ENCODE results near the gene ALOX15B.
"Not testable (repeated sequence)": the region's sequence is repeated elsewhere in the genome, so short reads cannot be mapped to it uniquely, and the experiment has no call there.

ALOX15B gene

GRCh38 chr17:8039611-8040168, 831 bp downstream of the ALOX15B start:
- DNase-seq (ENCODE audit: low read depth in 2 of 2), result no peak

- no peak for DNase-seq (ENCODE audit: low read depth in 2 of 2)
These were observed 2.5 kb downstream of the ALOX15B start for GRCh38 chr17:8041249-8041928.

DNA sequence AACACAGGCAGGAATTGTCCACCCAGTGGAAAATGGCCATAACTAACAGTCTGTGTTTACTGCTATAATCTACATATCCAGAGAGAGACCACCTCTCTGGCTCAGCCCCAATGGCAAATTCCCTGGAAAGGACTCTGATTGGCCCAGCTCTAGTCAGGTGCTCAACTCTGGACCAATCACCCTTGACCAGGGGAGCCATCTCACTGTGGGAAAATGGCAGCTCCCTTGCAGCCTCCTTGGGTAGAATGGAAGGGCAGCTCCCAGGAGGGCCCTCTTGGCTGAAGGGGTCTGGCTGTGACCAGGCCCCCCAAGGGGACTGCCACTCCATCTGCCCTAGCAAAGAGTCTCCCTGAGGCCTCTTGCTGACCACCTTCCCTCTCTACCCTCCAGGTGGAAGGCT, 3.1 kb downstream of the ALOX15B start:
- DNase-seq (ENCODE audit: low read depth in 2 of 2), result no peak

GRCh38 chr17:8044819-8045810, 6.3 kb downstream of the ALOX15B start:
- DNase-seq (ENCODE audit: low read depth in 2 of 2), result no peak

GRCh38 chr17:8046306-8046928, 7.6 kb downstream of the ALOX15B start:
- no peak for DNase-seq (ENCODE audit: low read depth in 2 of 2)

GRCh38 chr17:8046929-8047768, 8.3 kb downstream of the ALOX15B start:
- DNase-seq (ENCODE audit: low read depth in 2 of 2), result no peak

- no peak for DNase-seq (ENCODE audit: low read depth in 2 of 2)
These were observed 8.9 kb downstream of the ALOX15B start for GRCh38 chr17:8047769-8048110.

DNA sequence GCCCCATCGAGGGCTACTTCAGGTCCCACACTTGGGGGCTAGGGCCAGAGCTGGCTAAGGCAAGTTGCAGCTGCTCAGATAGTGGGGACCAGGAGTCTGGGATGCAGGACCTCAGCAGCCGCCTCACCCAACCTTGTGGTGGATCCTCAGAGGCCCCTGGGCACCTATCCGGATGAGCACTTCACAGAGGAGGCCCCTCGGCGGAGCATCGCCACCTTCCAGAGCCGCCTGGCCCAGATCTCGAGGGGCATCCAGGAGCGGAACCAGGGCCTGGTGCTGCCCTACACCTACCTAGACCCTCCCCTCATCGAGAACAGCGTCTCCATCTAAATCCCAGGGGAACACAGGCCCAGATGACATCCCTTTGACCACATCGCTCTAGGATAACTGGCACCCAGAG, 9.4 kb downstream of the ALOX15B start:
- no peak for DNase-seq (ENCODE audit: low read depth in 2 of 2)

DNA sequence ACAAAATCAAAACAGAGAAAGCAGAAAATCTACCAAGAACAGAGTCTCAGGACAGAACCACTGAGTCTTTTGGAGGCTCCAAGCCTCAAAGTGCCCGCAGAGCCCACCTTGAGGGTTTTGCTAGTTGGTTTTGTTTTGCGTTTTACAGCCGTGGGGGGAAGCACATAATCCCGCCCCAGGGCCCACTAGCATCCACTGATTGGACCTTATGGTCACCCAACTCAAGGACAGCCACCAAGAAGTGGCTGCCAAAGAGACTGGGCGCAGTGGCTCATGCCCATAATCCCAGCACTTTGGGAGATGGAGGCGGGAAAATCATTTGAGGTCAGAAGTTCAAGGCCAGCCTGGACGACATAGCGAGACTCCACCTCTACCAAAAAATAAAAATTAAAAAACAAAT, 9.9 kb downstream of the ALOX15B start:
- no peak for DNase-seq (ENCODE audit: low read depth in 2 of 2)

GRCh38 chr17:8051831-8052230, 13.0 kb downstream of the ALOX15B start:
- DNase-seq (ENCODE audit: low read depth in 2 of 2), result no peak

- no peak for DNase-seq (ENCODE audit: low read depth in 2 of 2)
These were observed 13.7 kb downstream of the ALOX15B start for GRCh38 chr17:8052256-8053252.

DNA sequence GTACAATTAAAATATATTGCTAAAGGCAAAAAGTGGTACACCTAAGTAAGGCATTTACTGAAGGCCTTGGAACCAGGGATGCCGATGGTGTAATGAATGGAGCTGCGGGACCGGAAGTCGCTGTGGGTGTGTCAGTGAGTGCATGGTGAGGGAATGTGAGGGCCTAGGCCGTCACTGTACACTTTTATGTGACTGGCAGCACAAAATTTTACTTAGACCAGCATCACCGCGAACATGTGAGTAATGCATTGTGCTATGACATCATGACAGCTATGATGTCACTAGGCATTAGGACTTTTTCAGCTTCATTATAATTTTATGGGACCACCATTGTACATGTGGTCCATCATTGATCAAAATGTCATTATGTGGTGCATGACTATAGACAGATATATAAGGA, 14.7 kb downstream of the ALOX15B start:
- DNase-seq (ENCODE audit: low read depth in 2 of 2), result no peak

DNA sequence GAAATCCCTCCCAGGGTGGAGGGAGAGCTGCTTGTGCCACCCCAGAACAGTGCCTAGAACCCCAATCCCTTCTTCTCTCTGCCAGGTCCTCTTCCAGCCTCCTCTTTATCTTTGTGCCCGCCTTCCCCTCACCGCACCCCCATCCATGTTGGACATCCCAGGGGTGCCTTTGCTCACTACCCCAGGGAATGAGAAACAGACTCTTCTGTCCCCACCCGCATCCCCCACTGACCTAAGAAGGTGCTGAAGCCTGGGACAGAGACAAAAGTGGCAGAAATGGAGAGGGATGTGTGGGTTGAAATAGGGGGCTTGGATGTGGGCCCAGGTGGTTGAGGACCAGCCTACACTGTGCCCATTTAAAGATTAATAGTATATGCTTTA, 17.0 kb downstream of the ALOX15B start:
- DNase-seq (ENCODE audit: low read depth in 2 of 2), result no peak

DNA sequence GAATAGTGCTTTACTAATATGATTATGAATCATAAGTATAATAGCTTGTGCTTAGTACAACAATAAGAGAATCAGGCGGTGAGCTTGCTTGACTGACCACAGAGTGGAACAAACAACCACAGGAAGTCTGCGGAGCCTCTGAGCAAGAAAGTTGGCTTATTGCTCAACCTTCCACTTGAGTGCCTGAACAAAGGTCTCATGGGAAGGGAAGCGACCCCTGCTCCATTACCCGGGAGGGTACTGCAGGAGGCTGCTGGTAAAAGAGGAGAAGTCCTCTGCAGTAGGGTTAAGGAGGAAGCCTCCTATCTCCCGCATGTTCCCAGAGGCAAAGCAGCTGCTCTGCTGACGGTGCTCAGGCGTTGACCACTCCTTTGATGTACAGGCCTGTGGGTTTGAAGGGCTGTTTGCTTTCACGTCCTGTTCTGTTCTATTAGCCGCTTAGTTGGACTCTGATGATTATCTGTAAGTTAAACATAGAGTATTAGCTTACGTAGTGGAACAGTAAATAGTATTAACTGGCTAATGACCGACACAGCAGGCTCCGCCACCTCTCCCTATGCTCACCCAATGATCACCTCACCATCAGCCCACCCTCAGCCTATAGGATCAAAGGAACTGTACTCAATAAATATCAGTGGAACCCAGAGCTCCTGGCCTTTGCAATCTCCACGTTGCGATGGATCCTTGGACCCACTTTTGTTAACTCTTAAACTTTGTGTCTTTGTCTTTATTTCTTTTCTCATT, 17.5 kb downstream of the ALOX15B start:
- peak in 1 of 2 donors; percentile 28 for DNase-seq (ENCODE audit: low read depth in 2 of 2)

DNA sequence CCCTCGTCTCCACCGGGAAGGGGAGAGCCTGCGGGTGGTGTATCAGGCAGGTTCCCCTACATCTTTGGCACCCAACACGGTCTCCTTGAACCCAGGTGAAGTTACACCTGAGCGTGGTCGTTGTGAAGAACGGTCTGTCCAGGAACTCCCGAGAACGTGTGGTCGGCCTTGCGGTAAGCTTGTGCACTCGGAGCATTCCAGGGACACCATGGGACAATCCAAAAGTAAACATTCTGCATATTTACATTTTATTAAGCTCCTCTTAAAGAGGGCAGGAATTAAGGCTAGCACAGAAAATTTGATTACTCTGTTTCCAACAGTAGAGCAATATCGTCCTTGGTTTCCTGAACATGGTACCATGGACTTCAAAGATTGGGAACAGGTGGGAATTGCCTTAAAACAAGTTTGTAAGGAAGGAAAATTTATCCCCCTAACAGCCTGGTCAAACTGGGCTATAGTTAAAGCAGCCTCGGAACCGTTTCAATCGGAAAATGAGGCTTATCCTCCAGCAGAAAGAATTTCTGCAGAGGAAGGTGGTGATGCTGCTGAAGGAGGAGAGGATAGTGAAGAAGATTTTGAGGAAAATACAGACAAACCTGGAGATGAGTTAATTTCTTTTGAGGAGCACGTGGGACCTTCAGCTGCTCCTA, 18.2 kb downstream of the ALOX15B start:
- no peak for DNase-seq (ENCODE audit: low read depth in 2 of 2)

DNA sequence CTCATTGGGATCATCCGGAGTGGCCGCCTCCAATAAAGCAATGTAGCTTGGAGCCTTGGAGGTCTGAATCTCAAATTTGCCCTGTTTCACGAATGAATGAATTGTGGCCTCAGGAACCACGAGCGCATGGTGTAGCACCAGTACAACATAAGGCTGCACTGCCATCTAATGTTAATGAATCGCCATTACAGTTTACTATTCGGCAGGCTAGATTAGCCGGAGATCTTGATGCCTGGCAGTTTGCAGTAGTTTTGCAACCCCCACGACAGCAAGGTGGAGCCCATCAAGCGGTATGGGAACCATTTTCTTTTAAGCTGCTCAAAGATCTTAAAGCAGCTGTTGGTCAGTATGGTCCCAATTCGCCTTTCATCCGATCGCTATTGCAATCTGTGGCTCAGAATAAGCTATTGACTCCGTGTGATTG, 18.8 kb downstream of the ALOX15B start:
- DNase-seq (ENCODE audit: low read depth in 2 of 2), result peak in 1 of 2 donors; percentile 31

DNA sequence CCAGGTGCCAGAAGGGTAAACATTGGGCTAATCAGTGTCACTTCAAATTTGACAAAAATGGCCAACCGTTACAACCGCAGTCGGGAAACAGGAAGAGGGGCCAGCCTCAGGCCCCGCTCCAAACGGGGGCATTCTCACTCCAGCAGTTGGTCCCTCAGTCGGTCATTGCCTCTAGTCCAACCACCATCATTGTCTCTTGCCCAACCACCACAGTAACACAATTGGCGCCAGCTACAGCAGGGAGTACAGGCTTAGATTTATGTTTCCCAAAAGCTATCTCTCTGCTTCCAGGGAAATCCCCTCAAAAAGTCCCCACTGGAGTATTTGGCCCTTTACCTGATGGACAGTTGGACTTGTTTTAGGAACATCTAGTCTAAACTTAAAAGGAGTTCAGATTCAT, 20.3 kb downstream of the ALOX15B start:
- DNase-seq (ENCODE audit: low read depth in 2 of 2), result no peak

GRCh38 chr17:8060274-8060673, 21.4 kb downstream of the ALOX15B start:
- peak in 1 of 2 donors; percentile 31 for DNase-seq (ENCODE audit: low read depth in 2 of 2)

GRCh38 chr17:8061851-8062250, 23.0 kb downstream of the ALOX15B start:
- DNase-seq (ENCODE audit: low read depth in 2 of 2), result not testable (repeated sequence)
